Measurements from ENCODE around the gene MAPK9. TPM values are rescaled to one million over a fixed set of nuclear protein-coding genes. Genes with fewer than 3 reads are reported as not detected.

The MAPK9 gene
- total RNA-seq, 1 donor from 2014 or later: 34.6 TPM

DNA sequence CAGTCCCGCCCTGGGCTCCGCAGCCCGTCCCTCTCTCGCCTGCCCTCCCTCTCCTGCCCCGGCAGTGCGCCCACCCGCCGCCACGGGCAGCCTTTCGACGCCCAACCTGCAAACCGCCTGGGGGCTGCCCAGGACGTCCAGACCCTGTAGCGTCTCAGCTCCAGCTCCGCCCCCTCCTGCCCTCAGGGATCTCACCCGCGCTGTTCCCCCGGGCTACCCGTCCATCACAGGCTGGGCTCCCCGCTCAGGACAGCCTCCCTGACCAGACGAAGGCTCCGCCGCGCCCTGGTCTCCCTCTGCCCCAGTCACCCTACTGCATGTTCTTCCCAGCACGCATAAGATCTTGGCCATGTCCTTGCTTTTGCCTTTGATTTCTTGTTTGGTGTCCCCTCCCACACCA, 84.3 kb downstream of the MAPK9 start:
- no peak overlapping the region for H3K27ac Mint-ChIP-seq (ENCODE audit: unreplicated experiment)
- no peaks in the 10 kb centered on the region for H3K36me3 Mint-ChIP-seq (ENCODE audit: low read depth)
- H3K4me1 Mint-ChIP-seq (ENCODE audit: low read depth): peaks cover 10% of the 10 kb centered on the region
- no peak overlapping the region for H3K4me3 Mint-ChIP-seq (ENCODE audit: unreplicated experiment)
- TF ChIP-seq CTCF (IDR thresholded peaks at IDR 0.05): no peak
- DNase-seq (ENCODE audit: low spot score): no peak
- H3K9me3 Mint-ChIP-seq (ENCODE audit: low read depth): peaks cover 3% of the 10 kb centered on the region
- H3K27me3 Mint-ChIP-seq (ENCODE audit: low read depth): peaks cover 8% of the 10 kb centered on the region

DNA sequence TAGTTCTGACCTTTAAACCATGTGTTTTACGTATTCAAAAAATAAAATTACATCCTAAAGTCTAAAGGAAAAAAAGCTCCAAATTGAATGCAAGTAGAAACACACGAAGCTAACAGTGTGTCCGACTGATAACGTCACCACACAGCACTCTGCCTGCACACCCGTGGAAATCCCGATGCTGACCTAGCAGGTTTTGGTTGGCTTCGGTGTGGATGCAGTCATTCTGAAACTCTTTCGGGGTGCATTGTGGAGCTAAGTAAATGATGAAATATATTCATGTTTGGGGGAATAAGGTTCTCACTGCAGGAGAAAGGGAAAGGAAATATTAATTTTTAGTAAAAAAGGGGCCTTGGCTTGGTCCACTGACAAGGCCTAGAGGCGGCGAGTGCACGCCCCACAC, 84.9 kb downstream of the MAPK9 start:
- H3K9me3 Mint-ChIP-seq (ENCODE audit: low read depth): peaks cover 3% of the 10 kb centered on the region
- H3K4me3 Mint-ChIP-seq (ENCODE audit: unreplicated experiment): no peak overlapping the region
- peaks cover 6% of the 10 kb centered on the region for H3K27me3 Mint-ChIP-seq (ENCODE audit: low read depth)
- no peak for DNase-seq (ENCODE audit: low spot score)
- H3K36me3 Mint-ChIP-seq (ENCODE audit: low read depth): no peaks in the 10 kb centered on the region
- TF ChIP-seq CTCF (IDR thresholded peaks at IDR 0.05): no peak
- H3K4me1 Mint-ChIP-seq (ENCODE audit: low read depth): peaks cover 10% of the 10 kb centered on the region
- no peak overlapping the region for H3K27ac Mint-ChIP-seq (ENCODE audit: unreplicated experiment)

- H3K4me3 Mint-ChIP-seq (ENCODE audit: unreplicated experiment): no peak overlapping the region
- no peak for TF ChIP-seq CTCF (IDR thresholded peaks at IDR 0.05)
- DNase-seq (ENCODE audit: low spot score): no peak
- no peak overlapping the region for H3K27ac Mint-ChIP-seq (ENCODE audit: unreplicated experiment)
- peaks cover 4% of the 10 kb centered on the region for H3K27me3 Mint-ChIP-seq (ENCODE audit: low read depth)
- H3K36me3 Mint-ChIP-seq (ENCODE audit: low read depth): no peaks in the 10 kb centered on the region
- peaks cover 3% of the 10 kb centered on the region for H3K9me3 Mint-ChIP-seq (ENCODE audit: low read depth)
- H3K4me1 Mint-ChIP-seq (ENCODE audit: low read depth): peaks cover 10% of the 10 kb centered on the region
Measured at GRCh38 chr5:180205916-180206315, 86.0 kb downstream of the MAPK9 start.

DNA sequence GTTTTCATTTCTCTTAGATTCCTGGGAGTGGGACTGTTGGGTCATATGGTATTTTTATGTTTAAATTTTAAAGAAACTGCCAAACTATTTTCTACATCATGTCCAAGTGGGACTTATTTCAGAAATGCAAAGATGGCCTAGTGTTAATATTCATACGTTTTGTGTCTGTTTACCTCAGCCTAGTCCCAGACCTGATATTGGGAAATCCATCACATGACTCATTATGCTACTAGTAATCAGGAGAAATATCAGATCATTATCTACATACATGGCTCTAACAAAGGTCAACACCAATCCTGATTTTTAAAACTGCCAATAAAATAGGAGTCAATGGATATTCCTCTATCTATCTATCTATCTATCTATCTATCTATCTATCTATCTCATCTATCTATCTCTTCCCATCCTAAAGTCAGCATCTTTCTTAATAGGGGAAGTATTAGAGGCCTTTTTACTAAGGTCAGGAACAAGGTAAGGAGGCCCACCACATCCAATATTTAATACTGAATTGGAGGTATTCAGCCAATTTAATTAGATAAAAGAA, 87.5 kb downstream of the MAPK9 start:
- TF ChIP-seq CTCF (IDR thresholded peaks at IDR 0.05): no peak
- peaks cover 4% of the 10 kb centered on the region for H3K27me3 Mint-ChIP-seq (ENCODE audit: low read depth)
- no peaks in the 10 kb centered on the region for H3K36me3 Mint-ChIP-seq (ENCODE audit: low read depth)
- no peak overlapping the region for H3K27ac Mint-ChIP-seq (ENCODE audit: unreplicated experiment)
- H3K4me3 Mint-ChIP-seq (ENCODE audit: unreplicated experiment): no peak overlapping the region
- H3K4me1 Mint-ChIP-seq (ENCODE audit: low read depth): peaks cover 10% of the 10 kb centered on the region
- no peak for DNase-seq (ENCODE audit: low spot score)
- peaks cover 3% of the 10 kb centered on the region for H3K9me3 Mint-ChIP-seq (ENCODE audit: low read depth)

- H3K4me1 Mint-ChIP-seq (ENCODE audit: low read depth): peaks cover 5% of the 10 kb centered on the region
- H3K9me3 Mint-ChIP-seq (ENCODE audit: low read depth): peaks cover 3% of the 10 kb centered on the region
- H3K27me3 Mint-ChIP-seq (ENCODE audit: low read depth): no peaks in the 10 kb centered on the region
- DNase-seq (ENCODE audit: low spot score): no peak
- no peak overlapping the region for H3K27ac Mint-ChIP-seq (ENCODE audit: unreplicated experiment)
- no peaks in the 10 kb centered on the region for H3K36me3 Mint-ChIP-seq (ENCODE audit: low read depth)
- TF ChIP-seq CTCF (IDR thresholded peaks at IDR 0.05): no peak
- no peak overlapping the region for H3K4me3 Mint-ChIP-seq (ENCODE audit: unreplicated experiment)
Measured at GRCh38 chr5:180202939-180203573, 88.8 kb downstream of the MAPK9 start.
